HG03520 (cell line): Measurements from ENCODE around the gene TRRAP.

Experiments used
- ATAC-seq: cut with Tn5 transposase; IDR thresholded peaks from one replicate; pipeline ENCODE4 v1.9.1; 2021; ENCODE audit warnings: mild to moderate bottlenecking, moderate library complexity; ENCODE audit not compliant: unreplicated experiment

Gene TRRAP

GRCh38 chr7:99002148-99002826, 124.0 kb downstream of the TRRAP start:
- no peak for ATAC-seq

- ATAC-seq: no peak
Measured at GRCh38 chr7:99002827-99003212, 124.5 kb downstream of the TRRAP start.

- ATAC-seq: no peak
Measured at GRCh38 chr7:99003419-99003818, 125.1 kb downstream of the TRRAP start.

GRCh38 chr7:99004216-99004615, 125.9 kb downstream of the TRRAP start:
- ATAC-seq: no peak

- no peak for ATAC-seq
Measured at GRCh38 chr7:99004781-99005500, 126.6 kb downstream of the TRRAP start.

- ATAC-seq: no peak
Measured at GRCh38 chr7:99005776-99006175, 127.4 kb downstream of the TRRAP start.

GRCh38 chr7:99006739-99007424, 128.6 kb downstream of the TRRAP start:
- no peak for ATAC-seq

- no peak for ATAC-seq
Measured at GRCh38 chr7:99008181-99008631, 129.9 kb downstream of the TRRAP start.

- ATAC-seq: no peak
Measured at GRCh38 chr7:99008921-99009530, 130.7 kb downstream of the TRRAP start.

GRCh38 chr7:99010281-99010680, 131.9 kb downstream of the TRRAP start:
- ATAC-seq: no peak

- no peak for ATAC-seq
Measured at GRCh38 chr7:99011341-99011705, 133.0 kb downstream of the TRRAP start.

- no peak for ATAC-seq
Measured at GRCh38 chr7:99011706-99012404, 133.5 kb downstream of the TRRAP start.

GRCh38 chr7:99012722-99013121, 134.4 kb downstream of the TRRAP start:
- no peak for ATAC-seq

GRCh38 chr7:99013266-99014112, 135.2 kb downstream of the TRRAP start:
- no peak for ATAC-seq

- no peak for ATAC-seq
Measured at GRCh38 chr7:99014113-99014985, 136.0 kb downstream of the TRRAP start.

GRCh38 chr7:99016196-99016595, 137.9 kb downstream of the TRRAP start:
- ATAC-seq: no peak

- ATAC-seq: no peak
Measured at GRCh38 chr7:99019523-99020412, 141.4 kb downstream of the TRRAP start.

GRCh38 chr7:99020413-99020715, 142.0 kb downstream of the TRRAP start:
- ATAC-seq: no peak
